Activated T-cell treated with anti-CD3 and anti-CD28 coated beads, Interleukin-2, amount 50 U/mL, for 72 hours (primary cell): ENCODE measurements around the gene RAI1. TPM values are rescaled to one million over a fixed set of nuclear protein-coding genes. Genes with fewer than 3 reads are reported as not detected.

ENCODE experiments used
- ATAC-seq, 2 donors: fragments of 150-1000 bp; cut with Tn5 transposase; replicated peaks in 1 of 2; 2 replicates each; pipeline ENCODE4 v1.10.0; 2021; ENCODE audit warnings: moderate library complexity in 2 of 2, mild to moderate bottlenecking in 1 of 2
- DNase-seq, 2 donors: peaks; one replicate each; pipeline ENCODE4 v3.0.0; 2021 to 2022; ENCODE audit warnings: mixed read lengths in 1 of 2
- H3K27ac Mint-ChIP-seq: one replicate; pipeline ENCODE4 v1.8.0; 2022; ENCODE audit warnings: mild to moderate bottlenecking, moderate library complexity, mixed read lengths
- H3K27me3 Mint-ChIP-seq: one replicate; pipeline ENCODE4 v1.8.0; 2022; ENCODE audit warnings: low read depth, mixed read lengths
- H3K36me3 Mint-ChIP-seq, 2 donors: one replicate each; pipeline ENCODE4 v1.8.0; 2022; ENCODE audit warnings: mixed read lengths in 2 of 2, mild to moderate bottlenecking in 1 of 2; ENCODE audit not compliant: insufficient read depth in 2 of 2
- H3K4me1 Mint-ChIP-seq: one replicate; pipeline ENCODE4 v1.8.0; 2022; ENCODE audit warnings: low read depth, mixed read lengths
- H3K4me3 Mint-ChIP-seq, 2 donors: one replicate each; pipeline ENCODE4 v1.8.0; 2022; ENCODE audit warnings: mild to moderate bottlenecking in 2 of 2, mixed read lengths in 2 of 2, moderate library complexity in 2 of 2
- H3K9me3 Mint-ChIP-seq, 2 donors: one replicate each; pipeline ENCODE4 v1.8.0; 2022; ENCODE audit warnings: mixed read lengths in 2 of 2
- total RNA-seq, 2 donors: library from RNA; stranded (reverse); gene quantifications; one replicate each; pipeline ENCODE4 v1.2.3, GENCODE V29; 2022

Gene RAI1
- total RNA-seq, 2 donors from 2014 or later, result 19.5 to 21.3 TPM

DNA sequence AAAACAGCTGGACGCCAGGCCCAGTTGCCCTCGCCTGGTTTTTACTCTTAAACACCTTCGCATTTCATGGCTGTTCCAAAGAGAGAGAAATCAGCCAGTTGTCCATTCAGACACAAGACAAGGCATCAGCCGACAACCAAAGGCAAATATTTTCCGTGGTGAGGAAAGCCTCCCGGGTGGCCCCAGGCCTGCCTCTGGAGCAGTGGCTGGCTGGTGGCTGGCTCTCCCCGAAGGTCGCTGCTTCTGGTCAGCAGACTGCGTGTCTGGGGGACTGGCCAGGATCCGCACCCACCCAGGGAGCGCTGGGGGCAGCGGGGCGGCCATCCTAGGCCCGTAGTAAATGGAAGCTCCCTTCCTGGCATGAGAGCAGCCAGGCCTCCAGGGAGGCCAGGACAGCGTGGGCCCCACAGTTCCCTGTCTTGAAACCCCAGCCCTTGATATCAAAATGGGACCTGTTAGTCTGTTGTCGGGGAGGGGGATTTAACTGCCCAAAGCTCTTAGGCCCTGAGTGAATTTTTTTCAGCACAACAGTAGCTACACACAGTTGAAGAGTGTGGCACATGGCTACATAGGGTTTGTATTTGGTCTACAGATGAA is 97.9 kb downstream of the RAI1 start:
- no peaks in the 10 kb centered on the region for H3K27me3 Mint-ChIP-seq

DNA sequence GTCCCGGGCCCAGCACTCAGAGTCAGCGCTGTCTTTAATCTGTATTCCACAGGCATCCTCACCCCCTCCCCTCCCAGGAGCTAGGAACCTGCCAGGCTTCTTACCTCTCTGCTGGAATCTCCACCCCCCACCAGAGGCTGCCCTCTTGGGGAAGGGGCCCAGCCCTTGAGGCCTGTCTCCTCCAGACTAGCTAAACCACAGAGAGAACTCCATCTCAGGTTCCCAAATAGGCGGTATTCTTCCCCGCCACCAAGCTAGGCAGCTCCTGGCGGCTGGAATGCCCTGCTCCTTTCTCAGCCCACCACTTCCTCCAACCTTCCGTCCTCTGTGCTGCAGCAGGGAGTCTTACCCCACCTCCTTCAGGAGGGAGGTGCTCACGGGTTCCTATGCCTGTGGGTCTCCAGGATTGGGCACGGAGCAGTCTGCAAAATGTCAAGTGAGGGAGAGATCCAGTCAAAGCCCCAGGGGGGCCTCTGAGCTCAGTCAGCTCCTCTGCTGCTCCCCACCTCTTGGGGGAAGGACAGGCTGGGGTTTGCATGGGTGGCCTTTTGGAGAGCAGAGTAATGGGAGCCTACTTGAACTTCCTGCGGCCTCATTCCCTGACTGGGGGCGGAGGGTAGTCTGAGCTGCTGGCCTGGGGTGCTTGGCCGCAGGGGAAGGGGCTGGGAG is 99.8 kb downstream of the RAI1 start:
- ATAC-seq (no peak), DNase-seq (no peak)
- Mint-ChIP-seq H3K4me3 (peak overlapping the region; percentile 16 to 76), H3K4me1 (peaks cover 14% of the 10 kb centered on the region), H3K36me3 (no peaks in the 10 kb centered on the region), H3K9me3 (no peaks in the 10 kb centered on the region), H3K27me3 (no peaks in the 10 kb centered on the region), H3K27ac (no peak overlapping the region)

More for the DNA sequence above, 97.9 kb downstream of the RAI1 start:
- no peaks in the 10 kb centered on the region for H3K36me3 Mint-ChIP-seq
- H3K4me3 Mint-ChIP-seq, result no peak overlapping the region
- no peak for ATAC-seq
- no peaks in the 10 kb centered on the region for H3K9me3 Mint-ChIP-seq
- DNase-seq, result no peak
- no peak overlapping the region for H3K27ac Mint-ChIP-seq
- peaks cover 6% of the 10 kb centered on the region for H3K4me1 Mint-ChIP-seq

DNA sequence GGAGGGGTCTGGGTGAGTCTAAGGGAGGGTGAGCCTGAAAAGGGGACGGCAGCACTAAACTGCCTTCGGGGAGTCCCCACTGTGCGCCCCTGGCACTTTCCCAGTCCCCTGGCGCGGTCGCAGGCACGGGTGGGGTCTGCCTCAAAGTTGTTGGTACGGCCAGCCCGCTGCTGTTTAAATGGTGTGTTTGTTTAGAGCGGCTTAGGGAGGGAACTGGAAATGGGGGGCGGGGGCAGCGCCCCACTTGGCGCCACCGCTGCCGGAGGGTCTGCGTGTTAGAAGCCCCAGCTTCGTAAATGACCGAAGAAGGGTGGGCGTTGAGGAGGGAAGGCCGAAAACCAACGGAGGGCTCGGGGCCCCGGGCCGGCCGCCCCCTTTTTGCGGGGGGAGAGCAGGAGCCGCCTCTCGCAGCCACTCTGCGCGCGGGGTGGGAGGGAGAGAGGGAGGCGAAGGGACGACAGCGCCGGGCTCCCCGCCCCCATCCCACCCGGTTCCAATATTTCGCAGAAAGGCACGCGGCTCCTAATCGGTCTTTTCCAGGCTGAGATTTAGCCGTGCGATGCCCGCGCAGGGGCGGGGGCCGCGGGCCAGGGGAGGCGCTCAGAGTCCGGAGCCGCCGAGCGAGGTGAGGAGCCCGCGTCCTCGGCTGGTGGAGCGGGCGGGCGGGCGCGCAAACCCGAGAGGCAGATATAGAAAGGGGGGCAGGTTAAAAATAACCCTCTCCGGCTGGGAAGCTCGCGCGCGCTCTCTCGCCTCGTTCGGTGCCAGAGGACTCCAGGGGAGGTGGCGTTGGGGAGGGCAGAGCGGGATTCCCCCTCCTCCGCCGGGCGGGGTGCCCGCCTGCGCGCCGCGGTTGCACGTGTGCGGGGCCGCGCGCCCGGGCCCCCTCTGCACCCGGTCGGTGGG is 100.6 kb downstream of the RAI1 start:
- H3K4me1 Mint-ChIP-seq, result peaks cover 14% of the 10 kb centered on the region
- no peak overlapping the region for H3K27ac Mint-ChIP-seq
- peak; percentile 38 to 41 for DNase-seq
- peak overlapping the region; percentile 66 to 76 for H3K4me3 Mint-ChIP-seq
- H3K27me3 Mint-ChIP-seq, result no peaks in the 10 kb centered on the region
- ATAC-seq, result peak; percentile 22 to 34
- no peaks in the 10 kb centered on the region for H3K36me3 Mint-ChIP-seq
- H3K9me3 Mint-ChIP-seq, result no peaks in the 10 kb centered on the region

DNA sequence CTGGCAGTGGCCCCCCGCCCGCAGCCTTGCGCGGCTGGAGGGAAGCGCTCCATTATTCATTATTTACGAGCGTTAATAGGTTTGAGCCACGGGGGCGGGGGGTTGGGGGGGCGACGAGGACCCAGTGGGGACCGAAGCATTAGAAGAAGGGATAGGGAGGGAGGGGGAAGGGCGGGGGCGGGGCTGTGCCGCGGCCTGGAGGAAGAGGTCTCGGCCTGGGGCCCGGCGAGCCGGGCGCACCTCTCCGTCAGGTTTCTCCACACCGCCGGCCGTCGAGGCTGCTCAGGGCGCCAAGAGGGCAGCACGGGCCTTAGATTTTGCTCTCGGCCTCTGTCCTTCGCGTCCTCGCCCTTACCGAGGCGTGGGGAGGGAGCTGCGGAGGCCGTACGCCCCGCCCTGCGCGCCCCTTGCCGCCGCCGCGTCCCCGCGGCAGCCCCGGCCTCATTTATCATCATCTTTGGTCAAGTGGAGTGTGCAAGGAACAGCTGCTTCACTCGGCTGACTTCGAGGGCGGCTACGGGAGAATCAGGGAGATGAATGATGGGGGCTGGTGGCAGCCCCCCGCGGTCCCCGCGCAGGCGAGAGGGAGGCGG is 101.4 kb downstream of the RAI1 start:
- Mint-ChIP-seq H3K36me3 (no peaks in the 10 kb centered on the region), H3K4me1 (peaks cover 14% of the 10 kb centered on the region), H3K4me3 (peak overlapping the region; percentile 78 to 86), H3K9me3 (no peaks in the 10 kb centered on the region), H3K27me3 (no peaks in the 10 kb centered on the region), H3K27ac (no peak overlapping the region)
- ATAC-seq, result peak; percentile 23 to 39
- peak in 1 of 2 donors; percentile 21 for DNase-seq

DNA sequence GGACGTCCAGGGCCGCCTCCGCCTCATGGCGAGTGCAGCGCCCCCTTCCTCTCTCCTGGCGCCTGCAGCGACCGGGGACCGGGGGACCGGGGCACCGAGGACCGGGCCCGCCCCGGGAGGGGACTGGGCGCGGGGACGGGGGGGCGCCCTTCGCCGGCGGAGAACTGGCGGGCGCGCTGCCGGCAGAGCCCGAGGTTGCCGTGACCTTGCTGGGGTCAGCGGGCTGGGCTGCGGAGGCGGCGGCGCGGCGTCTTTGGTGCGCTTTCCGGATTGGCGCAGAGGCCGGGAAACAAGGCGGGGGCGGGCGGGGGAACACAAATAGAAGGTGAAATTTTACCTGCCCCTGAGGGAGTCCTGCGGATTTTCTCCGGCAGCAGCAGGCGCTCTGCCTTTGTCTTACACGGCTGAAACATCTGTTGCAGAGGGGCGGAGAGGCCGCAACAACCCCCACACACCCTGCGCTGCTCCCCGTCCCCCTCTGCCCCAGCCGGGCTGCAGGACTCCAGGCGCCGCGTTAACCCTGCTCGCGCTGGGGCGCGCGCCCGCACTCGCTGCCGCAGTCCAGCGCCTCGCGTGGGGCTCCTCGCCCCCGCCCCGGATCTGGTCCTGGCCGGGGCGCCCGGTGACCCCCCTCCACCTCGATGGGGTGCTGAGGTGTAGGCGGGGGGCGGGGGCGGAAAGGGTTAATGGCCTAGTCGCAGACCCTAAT is 102.0 kb downstream of the RAI1 start:
- Mint-ChIP-seq H3K27ac (no peak overlapping the region), H3K36me3 (no peaks in the 10 kb centered on the region), H3K9me3 (no peaks in the 10 kb centered on the region), H3K27me3 (no peaks in the 10 kb centered on the region), H3K4me1 (peaks cover 15% of the 10 kb centered on the region), H3K4me3 (peak overlapping the region; percentile 78 to 92)
- ATAC-seq (peak; percentile 61 to 69), DNase-seq (peak; percentile 55 to 70)

DNA sequence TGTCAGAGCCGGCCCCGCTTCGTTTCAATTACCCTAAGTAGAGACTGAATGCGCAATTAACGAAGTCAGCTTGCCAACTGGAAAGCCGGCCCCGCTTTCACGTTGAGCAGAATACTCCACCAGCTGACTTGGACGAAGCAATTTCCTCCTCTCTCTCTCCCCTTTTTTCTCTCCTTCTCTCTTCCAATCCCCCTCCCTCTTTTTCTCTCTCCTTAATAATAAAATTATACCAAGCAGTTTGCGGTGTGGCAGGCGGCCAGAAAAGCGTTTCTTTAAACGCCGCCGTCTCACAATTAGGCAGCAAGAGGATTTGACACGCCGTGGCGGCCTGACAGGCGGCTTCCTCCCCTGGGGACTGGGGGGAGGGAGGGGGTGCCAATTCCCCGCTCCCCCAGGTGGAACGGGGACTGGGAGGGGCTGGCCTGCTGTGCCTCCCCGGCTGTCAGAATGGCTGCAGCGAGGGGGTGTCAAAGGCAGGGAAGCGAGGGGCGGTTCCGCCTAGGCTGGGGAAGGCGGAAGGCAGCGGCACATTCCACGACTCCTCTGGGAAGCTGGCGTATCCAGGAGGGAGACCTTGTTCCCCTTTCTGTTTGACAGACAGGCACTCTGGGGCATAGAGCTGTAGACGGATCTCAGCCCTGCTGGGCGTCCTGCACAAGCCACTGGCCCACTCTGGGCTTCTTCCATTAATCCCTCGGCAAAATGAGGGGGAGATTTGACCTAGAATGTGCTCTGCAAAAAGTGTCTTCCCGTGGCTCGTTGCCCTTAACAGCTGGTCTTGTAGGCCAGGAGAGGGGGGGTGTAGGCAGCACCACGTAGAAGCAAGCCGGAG is 102.8 kb downstream of the RAI1 start:
- peaks cover 22% of the 10 kb centered on the region for H3K4me1 Mint-ChIP-seq
- H3K4me3 Mint-ChIP-seq, result peak overlapping the region; percentile 71 to 92
- ATAC-seq, result no peak
- no peaks in the 10 kb centered on the region for H3K27me3 Mint-ChIP-seq
- no peaks in the 10 kb centered on the region for H3K36me3 Mint-ChIP-seq
- H3K27ac Mint-ChIP-seq, result no peak overlapping the region
- no peaks in the 10 kb centered on the region for H3K9me3 Mint-ChIP-seq
- no peak for DNase-seq

DNA sequence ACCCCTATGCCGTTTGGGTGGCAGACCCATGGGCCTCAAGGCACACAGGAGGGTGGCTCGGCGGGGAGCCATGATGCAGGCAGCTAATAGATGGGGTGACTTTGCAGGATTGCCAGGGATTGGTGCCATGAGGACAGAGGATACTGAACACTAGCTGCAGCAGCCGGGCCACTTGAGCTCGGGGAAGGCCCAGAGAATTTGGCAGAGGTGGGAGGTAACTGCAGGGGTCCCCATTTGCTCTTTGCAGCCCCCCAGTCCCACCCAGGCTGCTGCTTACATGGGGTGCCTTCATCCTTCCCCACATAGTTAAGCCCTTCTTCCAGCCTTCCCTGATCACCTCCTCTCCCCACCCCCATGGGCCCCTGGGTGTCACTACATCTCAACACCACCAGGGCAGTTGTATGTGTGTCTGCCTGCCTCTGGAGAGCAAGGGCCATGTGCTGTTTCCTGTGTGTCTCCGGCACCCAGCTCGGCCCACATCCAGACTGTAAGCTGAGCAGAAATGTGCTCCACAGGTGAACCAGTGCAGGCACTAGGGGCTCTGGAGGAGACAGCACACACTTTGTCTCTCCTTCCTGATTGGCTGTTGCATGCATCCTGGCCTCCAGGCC is 103.5 kb downstream of the RAI1 start:
- Mint-ChIP-seq H3K36me3 (no peaks in the 10 kb centered on the region), H3K4me1 (peaks cover 22% of the 10 kb centered on the region), H3K27me3 (no peaks in the 10 kb centered on the region), H3K27ac (no peak overlapping the region), H3K9me3 (no peaks in the 10 kb centered on the region), H3K4me3 (peak overlapping the region; percentile 42 to 71)
- peak in 1 of 2 donors; percentile 36 for DNase-seq
- peak in 1 of 2 donors; percentile 27 for ATAC-seq

DNA sequence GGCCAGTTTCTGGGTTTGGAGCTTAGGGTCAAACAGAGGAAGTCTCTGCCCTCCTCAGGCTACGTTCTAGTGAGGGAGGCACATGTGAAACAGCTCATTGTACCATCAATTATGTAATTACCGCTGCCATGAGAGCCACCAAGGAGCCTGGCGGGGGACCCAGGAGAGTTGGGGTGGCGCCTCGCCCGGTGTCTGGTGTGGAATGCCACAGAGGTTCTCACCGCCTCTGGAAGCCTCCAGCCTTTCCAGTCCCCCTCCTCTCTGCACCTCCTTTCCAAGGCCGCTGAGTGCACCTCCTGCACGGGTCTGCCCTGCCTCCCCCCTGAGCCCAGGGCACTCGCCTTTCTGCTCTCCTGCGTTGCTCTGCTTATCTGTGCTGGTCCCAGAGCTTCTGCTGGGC is 104.1 kb downstream of the RAI1 start:
- DNase-seq, result no peak
- Mint-ChIP-seq H3K27me3 (no peaks in the 10 kb centered on the region), H3K4me3 (peak overlapping the region in 1 of 2 donors; percentile 42), H3K36me3 (no peaks in the 10 kb centered on the region), H3K4me1 (peaks cover 22% of the 10 kb centered on the region), H3K27ac (no peak overlapping the region), H3K9me3 (no peaks in the 10 kb centered on the region)
- no peak for ATAC-seq

DNA sequence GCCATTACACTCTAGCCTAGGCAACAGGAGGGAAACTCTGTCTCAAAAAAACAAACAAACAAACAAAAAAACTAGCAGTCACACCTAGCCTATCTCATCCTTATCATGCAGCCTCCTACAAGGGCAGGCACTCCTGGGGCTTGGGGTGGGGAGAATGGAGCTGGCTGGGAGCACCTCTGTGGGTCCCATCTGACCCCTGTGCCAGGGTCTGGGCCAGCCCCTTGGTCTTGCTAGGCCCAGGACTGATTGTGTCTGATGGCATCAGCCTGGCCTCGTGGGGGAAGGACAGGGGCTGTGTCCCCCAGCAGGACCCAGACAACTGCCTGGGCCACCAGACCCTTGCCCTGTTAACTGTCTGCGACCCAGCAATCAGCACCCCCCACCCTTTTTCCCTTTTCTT is 105.7 kb downstream of the RAI1 start:
- Mint-ChIP-seq H3K27me3 (no peaks in the 10 kb centered on the region), H3K4me1 (peaks cover 26% of the 10 kb centered on the region), H3K27ac (no peak overlapping the region), H3K9me3 (no peaks in the 10 kb centered on the region), H3K4me3 (no peak overlapping the region), H3K36me3 (no peaks in the 10 kb centered on the region)
- ATAC-seq (no peak), DNase-seq (no peak)

DNA sequence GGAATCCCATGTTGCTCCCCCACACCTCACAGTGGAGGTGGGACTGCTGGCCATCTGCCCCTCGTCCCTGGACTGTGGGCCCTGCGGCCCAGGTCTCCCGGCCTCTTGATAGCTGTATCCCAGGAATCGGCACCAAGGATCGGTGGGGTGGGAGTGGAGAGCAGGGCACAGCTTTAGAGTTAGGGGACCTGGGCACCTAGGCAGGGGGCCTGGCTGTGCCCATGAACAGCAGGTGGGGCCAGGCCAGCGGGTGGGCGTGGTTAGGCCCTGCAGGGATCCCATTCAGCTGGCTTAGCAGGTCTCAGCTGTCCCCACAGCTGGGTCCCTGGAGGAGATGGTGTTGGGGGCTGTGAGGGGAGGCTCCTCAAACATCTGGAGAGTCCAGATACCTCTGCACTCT is 106.3 kb downstream of the RAI1 start:
- no peaks in the 10 kb centered on the region for H3K36me3 Mint-ChIP-seq
- no peak for ATAC-seq
- H3K9me3 Mint-ChIP-seq, result no peaks in the 10 kb centered on the region
- H3K27ac Mint-ChIP-seq, result no peak overlapping the region
- no peak for DNase-seq
- H3K4me1 Mint-ChIP-seq, result peaks cover 31% of the 10 kb centered on the region
- H3K4me3 Mint-ChIP-seq, result no peak overlapping the region
- no peaks in the 10 kb centered on the region for H3K27me3 Mint-ChIP-seq

DNA sequence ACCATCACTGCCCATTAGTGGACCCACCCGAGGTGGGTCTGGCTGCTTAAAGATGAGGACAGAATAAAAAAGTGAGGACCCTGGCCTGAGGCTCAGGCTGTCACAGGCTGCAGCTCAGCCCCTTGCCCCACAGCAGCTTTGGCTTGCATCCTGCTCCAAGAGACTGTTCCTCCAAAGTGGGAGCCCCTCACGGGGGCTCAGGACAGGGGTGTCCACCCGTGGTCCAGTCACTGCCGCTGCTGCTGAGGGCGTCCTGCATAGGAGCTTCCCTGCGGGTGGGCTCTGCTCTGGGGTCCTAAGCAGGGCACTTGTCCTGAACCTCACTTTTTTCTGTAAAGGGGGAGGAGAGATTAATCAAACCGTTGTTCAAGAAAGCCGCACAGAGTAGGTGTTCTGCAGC is 107.7 kb downstream of the RAI1 start:
- Mint-ChIP-seq H3K9me3 (no peaks in the 10 kb centered on the region), H3K27ac (no peak overlapping the region), H3K4me1 (peaks cover 42% of the 10 kb centered on the region), H3K4me3 (no peak overlapping the region), H3K27me3 (no peaks in the 10 kb centered on the region), H3K36me3 (no peaks in the 10 kb centered on the region)
- ATAC-seq, result no peak
- DNase-seq, result no peak
